NCI-H1694 treated with DMSO at 0.1 percent for 48 hours (cell line): ENCODE measurements around the gene RPUSD3.
"Not testable (repeated sequence)": the region's sequence is repeated elsewhere in the genome, so short reads cannot be mapped to it uniquely, and the experiment has no call there.

Experiments used
- DNase-seq: peaks from one replicate; lab custom pipeline; 2025; lab: John Stamatoyannopoulos, UW

Gene RPUSD3

GRCh38 chr3:9843715-9844438 lies at the start of gene RPUSD3:
TSS of gene RPUSD3 (minus strand) at chr3:9844008. CDS start at chr3:9843990, 18 bp downstream.
- DNase-seq: peak; percentile 55

GRCh38 chr3:9891072-9891622 lies 47.3 kb upstream of the RPUSD3 start:
- DNase-seq: no peak

GRCh38 chr3:9890249-9891071 lies 46.7 kb upstream of the RPUSD3 start, which contains the start of gene JAGN1:
TSS of gene JAGN1 (plus strand) at chr3:9890610. CDS start at chr3:9890723, 113 bp downstream.
- DNase-seq: peak; percentile 24

GRCh38 chr3:9889405-9889804 lies 45.6 kb upstream of the RPUSD3 start:
- DNase-seq: no peak

GRCh38 chr3:9888540-9888939 lies 44.7 kb upstream of the RPUSD3 start:
- DNase-seq: no peak

- DNase-seq: no peak
Measured at GRCh38 chr3:9887480-9887879, 43.7 kb upstream of the RPUSD3 start.

- DNase-seq: no peak
Measured at GRCh38 chr3:9886328-9886727, 42.5 kb upstream of the RPUSD3 start.

- no peak for DNase-seq
Measured at GRCh38 chr3:9884555-9885165, 40.9 kb upstream of the RPUSD3 start.

- no peak for DNase-seq
Measured at GRCh38 chr3:9883706-9884554, 40.1 kb upstream of the RPUSD3 start.

GRCh38 chr3:9881441-9881840 lies 37.6 kb upstream of the RPUSD3 start:
- DNase-seq: no peak

- no peak for DNase-seq
Measured at GRCh38 chr3:9879830-9880549, 36.2 kb upstream of the RPUSD3 start, which contains the start of gene CIDEC. TSS of gene CIDEC (minus strand) at chr3:9880253. CDS start at chr3:9878486, 1,767 bp downstream.

GRCh38 chr3:9878700-9879099 lies 34.9 kb upstream of the RPUSD3 start:
- DNase-seq: no peak

GRCh38 chr3:9876991-9877390 lies 33.2 kb upstream of the RPUSD3 start:
- no peak for DNase-seq

GRCh38 chr3:9876255-9876654 lies 32.4 kb upstream of the RPUSD3 start:
- DNase-seq: not testable (repeated sequence)

GRCh38 chr3:9875448-9875847 lies 31.6 kb upstream of the RPUSD3 start:
- no peak for DNase-seq

- not testable (repeated sequence) for DNase-seq
Measured at GRCh38 chr3:9872067-9872466, 28.3 kb upstream of the RPUSD3 start.

- DNase-seq: no peak
Measured at GRCh38 chr3:9870978-9871377, 27.2 kb upstream of the RPUSD3 start.

- DNase-seq: no peak
Measured at GRCh38 chr3:9869955-9870354, 26.1 kb upstream of the RPUSD3 start.

- no peak for DNase-seq
Measured at GRCh38 chr3:9867106-9867505, 23.3 kb upstream of the RPUSD3 start.

- no peak for DNase-seq
Measured at GRCh38 chr3:9866639-9867038, 22.8 kb upstream of the RPUSD3 start.
